Parathyroid adenoma (tissue), 2 donors: ENCODE results near the gene ZNF655.

Experiments used
- H2AFZ ChIP-seq: fragments of 300-600 bp; sonication (generic); one replicate; pipeline ENCODE4 v1.7.0; 2017; ENCODE audit warnings: antibody characterized with exemption, mild to moderate bottlenecking
- H3K27ac ChIP-seq: fragments of 300-600 bp; sonication (generic); one replicate; pipeline ENCODE4 v1.7.0; 2017
- H3K27me3 ChIP-seq: fragments of 300-600 bp; sonication (generic); one replicate; pipeline ENCODE4 v1.7.0; 2017; ENCODE audit warnings: low read length; ENCODE audit not compliant: control insufficient read depth, insufficient read depth
- H3K36me3 ChIP-seq: fragments of 300-600 bp; sonication (generic); one replicate; pipeline ENCODE4 v1.7.0; 2017; ENCODE audit warnings: low read length; ENCODE audit not compliant: control insufficient read depth, insufficient read depth
- H3K4me1 ChIP-seq: fragments of 300-600 bp; sonication (generic); one replicate; pipeline ENCODE4 v1.7.0; 2017; ENCODE audit warnings: control low read depth
- H3K4me2 ChIP-seq: fragments of 300-600 bp; sonication (generic); one replicate; pipeline ENCODE4 v1.7.0; 2017; ENCODE audit warnings: low read length
- H3K4me3 ChIP-seq: fragments of 300-600 bp; sonication (generic); one replicate; pipeline ENCODE4 v1.7.0; 2017; ENCODE audit warnings: low read depth, low read length
- H3K79me2 ChIP-seq: fragments of 300-600 bp; sonication (generic); one replicate; pipeline ENCODE4 v1.7.0; 2017; ENCODE audit warnings: control low read depth
- H3K9ac ChIP-seq: fragments of 300-600 bp; sonication (generic); one replicate; pipeline ENCODE4 v1.7.0; 2017; ENCODE audit warnings: mild to moderate bottlenecking
- H3K9me3 ChIP-seq: fragments of 300-600 bp; sonication (generic); one replicate; pipeline ENCODE4 v1.7.0; 2017; ENCODE audit warnings: low read length; ENCODE audit not compliant: control insufficient read depth
- TF ChIP-seq, protein P1 (sequence below): fragments of 300-600 bp; sonication (generic); IDR thresholded peaks from one replicate; pipeline ENCODE4 v1.7.0; 2017; ENCODE audit warnings: antibody characterized with exemption, mild to moderate bottlenecking
- donor health status: primary hyperparathyroidism.

The ZNF655 gene

DNA sequence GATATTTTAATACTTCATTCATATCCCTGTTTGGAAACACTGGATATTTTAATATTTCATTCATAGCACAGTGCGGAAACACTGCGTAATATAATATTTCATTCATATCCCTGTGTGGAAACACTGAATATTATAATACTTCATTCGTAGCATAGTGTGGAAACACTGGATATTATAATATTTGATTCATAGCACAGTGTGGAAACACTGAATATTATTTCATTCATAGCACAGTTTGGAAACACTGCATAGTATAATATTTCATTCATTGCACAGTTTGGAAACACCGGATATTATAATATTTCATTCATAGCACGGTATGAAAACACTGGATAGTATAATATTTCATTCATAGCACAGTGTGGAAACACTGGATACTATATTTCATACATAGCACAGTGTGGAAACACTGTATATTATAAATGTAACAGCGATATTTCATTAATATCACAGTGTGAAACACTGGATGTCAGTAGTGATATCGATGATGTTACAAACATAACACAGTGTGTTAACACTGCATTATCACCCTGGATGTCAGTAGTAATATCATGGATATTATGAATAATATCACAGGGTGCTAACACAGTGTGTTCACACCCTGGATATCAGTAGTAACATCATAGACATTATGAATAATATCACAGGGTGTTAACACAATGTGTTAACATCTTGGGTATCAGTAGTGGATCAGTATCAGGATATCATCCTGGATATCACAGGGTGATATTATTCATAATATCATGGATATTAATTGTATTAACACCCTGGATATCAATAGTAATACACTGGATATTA lies 36.7 kb downstream of the ZNF655 start:
- Histone ChIP-seq H3K27ac (no peak overlapping the region), H3K79me2 (no peaks in the 10 kb centered on the region), H3K9me3 (no peaks in the 10 kb centered on the region), H3K36me3 (no peaks in the 10 kb centered on the region), H2AFZ (no peak overlapping the region), H3K4me2 (no peak overlapping the region), H3K27me3 (no peaks in the 10 kb centered on the region), H3K4me3 (no peak overlapping the region), H3K9ac (no peak overlapping the region), H3K4me1 (no peaks in the 10 kb centered on the region)
- TF ChIP-seq, protein P1, sequence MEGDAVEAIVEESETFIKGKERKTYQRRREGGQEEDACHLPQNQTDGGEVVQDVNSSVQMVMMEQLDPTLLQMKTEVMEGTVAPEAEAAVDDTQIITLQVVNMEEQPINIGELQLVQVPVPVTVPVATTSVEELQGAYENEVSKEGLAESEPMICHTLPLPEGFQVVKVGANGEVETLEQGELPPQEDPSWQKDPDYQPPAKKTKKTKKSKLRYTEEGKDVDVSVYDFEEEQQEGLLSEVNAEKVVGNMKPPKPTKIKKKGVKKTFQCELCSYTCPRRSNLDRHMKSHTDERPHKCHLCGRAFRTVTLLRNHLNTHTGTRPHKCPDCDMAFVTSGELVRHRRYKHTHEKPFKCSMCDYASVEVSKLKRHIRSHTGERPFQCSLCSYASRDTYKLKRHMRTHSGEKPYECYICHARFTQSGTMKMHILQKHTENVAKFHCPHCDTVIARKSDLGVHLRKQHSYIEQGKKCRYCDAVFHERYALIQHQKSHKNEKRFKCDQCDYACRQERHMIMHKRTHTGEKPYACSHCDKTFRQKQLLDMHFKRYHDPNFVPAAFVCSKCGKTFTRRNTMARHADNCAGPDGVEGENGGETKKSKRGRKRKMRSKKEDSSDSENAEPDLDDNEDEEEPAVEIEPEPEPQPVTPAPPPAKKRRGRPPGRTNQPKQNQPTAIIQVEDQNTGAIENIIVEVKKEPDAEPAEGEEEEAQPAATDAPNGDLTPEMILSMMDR, result no peak

DNA sequence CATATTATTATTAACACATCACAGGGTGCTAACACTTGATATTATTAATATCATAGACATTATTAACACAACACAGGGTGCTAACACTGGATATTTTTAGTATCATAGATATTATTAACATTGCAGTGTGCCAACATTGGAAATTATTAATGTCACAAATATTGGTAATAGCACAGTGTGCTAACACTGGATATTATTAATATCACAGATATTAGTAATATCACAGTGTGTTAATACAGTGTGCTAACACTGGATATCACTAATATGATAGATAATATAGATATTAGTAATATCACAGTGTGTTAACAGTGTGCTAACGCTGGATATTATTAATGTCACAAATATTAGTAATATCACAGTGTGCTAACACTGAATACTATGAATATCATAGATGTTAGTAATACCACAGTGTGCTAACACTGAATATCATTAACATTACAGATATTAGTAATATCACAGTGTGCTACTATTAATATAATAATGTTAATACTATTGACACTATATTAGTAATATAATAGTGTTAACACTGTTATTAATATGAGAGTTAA lies 38.0 kb downstream of the ZNF655 start:
- TF ChIP-seq, protein P1, result no peak
- no peak overlapping the region for H3K4me3 ChIP-seq

DNA sequence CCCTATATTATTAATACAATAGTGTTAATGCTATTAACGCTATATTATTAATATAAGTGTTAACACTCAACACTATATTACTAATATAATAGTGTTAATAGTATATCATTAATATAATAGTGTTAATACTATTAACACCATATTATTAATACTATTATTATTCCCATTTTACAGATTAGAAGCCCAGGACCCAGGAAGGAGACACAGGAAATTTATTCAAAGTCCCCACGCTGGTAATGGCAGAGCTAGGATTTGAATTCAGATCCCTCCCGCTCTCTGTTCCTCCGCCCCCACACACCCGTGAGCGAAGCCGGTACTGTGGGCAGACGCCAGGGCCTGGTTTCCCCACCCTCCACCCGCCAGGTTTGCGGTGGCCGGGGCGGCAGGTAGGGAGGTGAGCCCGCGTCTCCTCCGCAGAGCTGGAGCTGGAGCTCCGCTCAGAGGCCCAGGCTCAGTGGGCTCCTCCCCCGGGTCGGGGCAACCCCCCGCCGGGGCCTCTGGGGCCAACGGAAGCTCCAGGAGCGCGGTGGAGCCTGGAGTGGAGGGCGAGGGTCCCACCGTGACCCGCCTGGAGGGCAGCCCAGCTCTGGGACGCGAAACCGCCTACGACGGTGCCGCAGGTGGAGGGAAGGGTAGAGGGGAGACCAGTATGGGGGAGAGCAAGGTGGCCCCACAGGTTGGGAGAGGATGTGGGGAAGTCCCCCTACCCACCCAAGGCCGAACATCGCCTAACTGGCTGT lies 39.5 kb downstream of the ZNF655 start, which contains the start of gene TMEM225B:
TSS of gene TMEM225B (plus strand) at position 506 of the 740 bp plus-strand sequence. CDS start 6,122 bp downstream, outside the sequence.
- no peak within 1 kb of the TSS for H3K27ac ChIP-seq
- H2AFZ ChIP-seq, result no peak within 1 kb of the TSS
- H3K4me1 ChIP-seq, result no peaks in the 10 kb centered on the region
- TF ChIP-seq, protein P1, result no peak
- H3K9me3 ChIP-seq, result no peaks in the 10 kb centered on the region
- H3K4me2 ChIP-seq, result no peak within 1 kb of the TSS
- H3K9ac ChIP-seq, result no peak within 1 kb of the TSS
- no peaks in the 10 kb centered on the region for H3K27me3 ChIP-seq
- no peaks in the 10 kb centered on the region for H3K79me2 ChIP-seq
- no peak within 1 kb of the TSS for H3K4me3 ChIP-seq
- H3K36me3 ChIP-seq, result no peaks in the 10 kb centered on the region

More for the DNA sequence above, 38.0 kb downstream of the ZNF655 start:
- no peak overlapping the region for H3K9ac ChIP-seq
- H2AFZ ChIP-seq, result no peak overlapping the region
- no peaks in the 10 kb centered on the region for H3K36me3 ChIP-seq
- H3K9me3 ChIP-seq, result no peaks in the 10 kb centered on the region
- H3K27me3 ChIP-seq, result no peaks in the 10 kb centered on the region
- H3K4me1 ChIP-seq, result no peaks in the 10 kb centered on the region
- no peak overlapping the region for H3K4me2 ChIP-seq
- no peak overlapping the region for H3K27ac ChIP-seq
- no peaks in the 10 kb centered on the region for H3K79me2 ChIP-seq

DNA sequence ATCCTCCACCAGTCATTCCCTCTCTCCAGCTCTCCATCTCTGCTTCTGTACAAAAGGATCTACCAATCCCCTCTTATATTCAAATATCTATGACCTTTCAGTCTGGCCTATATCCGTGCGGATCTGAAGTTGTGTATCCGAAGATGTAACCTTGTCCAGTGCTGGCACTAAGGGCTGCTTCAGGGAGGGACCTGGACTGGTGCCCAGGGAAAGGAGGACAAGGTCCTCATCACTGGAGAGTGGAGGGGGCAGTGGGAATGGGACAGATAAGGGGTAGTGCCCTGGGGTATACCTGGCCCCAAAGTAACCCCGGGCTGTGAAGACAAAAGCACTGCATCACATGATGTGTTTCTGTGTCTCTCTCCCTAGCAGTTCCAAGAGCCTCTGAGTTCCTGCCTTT lies 41.4 kb downstream of the ZNF655 start:
- no peak overlapping the region for H3K4me2 ChIP-seq
- H3K9me3 ChIP-seq, result no peaks in the 10 kb centered on the region
- H3K27me3 ChIP-seq, result no peaks in the 10 kb centered on the region
- no peaks in the 10 kb centered on the region for H3K4me1 ChIP-seq
- H3K9ac ChIP-seq, result no peak overlapping the region
- no peak overlapping the region for H3K4me3 ChIP-seq
- H2AFZ ChIP-seq, result no peak overlapping the region
- H3K36me3 ChIP-seq, result no peaks in the 10 kb centered on the region
- H3K79me2 ChIP-seq, result no peaks in the 10 kb centered on the region
- TF ChIP-seq, protein P1, result no peak
- H3K27ac ChIP-seq, result no peak overlapping the region
